Amniotic stem cell (primary cell): Measurements from ENCODE around the gene SYNM.
A peak's percentile ranks its signal among the peaks of the same experiment; 100 is the strongest.

Source experiments
- DNase-seq: peaks from one replicate; lab custom pipeline; 2025; lab: John Stamatoyannopoulos, UW

Gene SYNM

DNA sequence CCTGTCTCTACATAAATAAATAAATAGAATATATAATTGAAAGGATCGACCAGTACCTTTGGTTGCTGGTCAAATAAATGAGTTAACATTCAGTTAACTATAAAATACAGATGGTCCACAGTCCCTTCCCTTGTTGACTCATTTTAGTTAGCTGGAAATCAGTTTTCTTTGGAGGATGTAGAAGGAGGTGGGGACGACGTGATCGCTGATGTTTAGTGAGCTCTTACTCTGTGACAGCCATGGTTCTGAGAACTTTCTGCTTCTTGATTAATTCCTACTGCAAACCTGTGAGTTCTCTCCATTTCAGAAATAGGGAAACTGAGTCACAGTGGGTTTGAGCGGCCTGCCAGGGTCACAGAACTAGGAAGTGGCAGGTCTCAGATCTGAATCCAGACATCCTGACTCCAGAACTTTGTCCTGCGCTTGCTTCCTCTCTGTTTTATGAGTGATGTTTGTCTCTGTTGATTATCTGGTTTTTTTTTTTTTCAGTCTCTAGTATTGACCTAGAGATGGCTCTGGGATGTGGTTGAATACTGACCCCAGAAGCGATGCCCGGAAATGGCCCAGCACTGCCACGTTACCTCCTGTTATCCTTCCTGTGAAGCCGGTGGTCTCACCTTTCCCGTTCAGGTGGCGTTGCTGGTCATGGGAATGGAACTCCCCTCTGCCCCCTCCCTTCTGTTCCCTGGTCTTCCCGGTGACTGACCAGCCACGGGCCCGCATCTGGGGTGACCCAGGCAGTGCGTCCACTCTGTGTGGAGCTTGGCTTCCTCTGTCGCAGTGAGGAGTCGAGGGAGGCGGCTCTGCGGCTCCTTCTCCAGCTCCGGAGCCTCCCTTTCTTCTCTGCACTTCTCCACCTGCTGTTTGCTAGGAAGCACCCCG is 18.2 kb downstream of the SYNM start:
- DNase-seq: no peak

DNA sequence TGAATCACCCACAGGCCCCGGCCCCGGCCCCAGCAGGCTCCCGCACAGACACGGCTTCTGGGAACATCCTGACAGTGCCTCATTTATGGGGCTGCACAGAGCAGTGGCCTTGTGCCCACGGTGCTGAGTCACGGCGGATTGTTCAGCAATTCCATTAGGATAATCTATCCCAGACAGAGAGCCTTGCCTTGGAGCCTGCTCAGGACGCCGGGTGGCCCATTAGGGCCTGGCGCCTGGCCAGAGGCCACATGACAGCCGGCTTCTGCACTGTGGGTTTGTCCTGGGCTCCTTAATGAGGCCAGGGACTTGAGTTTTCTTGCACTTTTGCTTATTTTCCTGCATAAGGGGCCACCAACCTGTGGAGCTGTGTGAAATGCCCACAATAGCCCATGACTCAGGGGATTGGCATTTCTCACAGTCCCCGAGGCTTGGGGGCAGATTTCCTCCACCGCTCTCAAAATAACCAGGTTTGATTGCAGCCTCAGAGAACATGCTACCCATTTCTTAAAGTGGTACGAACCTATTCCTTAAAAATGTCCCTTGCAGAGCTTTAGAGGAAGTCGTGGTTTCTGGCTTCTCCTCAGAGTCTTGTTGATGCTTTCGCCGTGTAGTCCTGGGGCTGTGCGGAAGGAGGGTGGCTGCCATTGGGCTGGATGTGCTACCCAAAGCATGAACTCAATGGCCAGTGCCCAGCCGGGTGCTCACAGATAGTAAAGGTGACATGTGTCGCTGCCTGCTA is 19.0 kb downstream of the SYNM start:
- peak; percentile 74 for DNase-seq

DNA sequence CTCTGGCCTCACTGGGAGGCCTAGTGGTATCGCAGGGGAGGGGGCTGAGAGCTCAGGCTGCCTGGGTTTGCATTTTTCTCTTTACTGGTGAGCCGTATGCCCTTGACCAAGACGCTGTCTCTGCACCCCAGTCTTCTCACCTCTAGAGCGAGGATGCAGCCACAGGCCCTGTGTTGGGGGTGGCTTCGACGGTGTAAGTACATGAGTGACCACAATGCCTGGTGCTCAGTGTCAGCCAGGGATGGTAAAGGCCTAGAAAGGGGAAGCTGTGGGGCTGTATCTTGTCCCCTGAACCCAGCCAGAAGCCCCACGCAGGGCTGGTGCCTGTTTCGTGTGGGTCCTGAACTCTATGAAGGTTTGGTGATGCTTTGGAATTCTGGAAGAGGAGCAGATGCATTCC is 19.8 kb downstream of the SYNM start:
- no peak for DNase-seq

DNA sequence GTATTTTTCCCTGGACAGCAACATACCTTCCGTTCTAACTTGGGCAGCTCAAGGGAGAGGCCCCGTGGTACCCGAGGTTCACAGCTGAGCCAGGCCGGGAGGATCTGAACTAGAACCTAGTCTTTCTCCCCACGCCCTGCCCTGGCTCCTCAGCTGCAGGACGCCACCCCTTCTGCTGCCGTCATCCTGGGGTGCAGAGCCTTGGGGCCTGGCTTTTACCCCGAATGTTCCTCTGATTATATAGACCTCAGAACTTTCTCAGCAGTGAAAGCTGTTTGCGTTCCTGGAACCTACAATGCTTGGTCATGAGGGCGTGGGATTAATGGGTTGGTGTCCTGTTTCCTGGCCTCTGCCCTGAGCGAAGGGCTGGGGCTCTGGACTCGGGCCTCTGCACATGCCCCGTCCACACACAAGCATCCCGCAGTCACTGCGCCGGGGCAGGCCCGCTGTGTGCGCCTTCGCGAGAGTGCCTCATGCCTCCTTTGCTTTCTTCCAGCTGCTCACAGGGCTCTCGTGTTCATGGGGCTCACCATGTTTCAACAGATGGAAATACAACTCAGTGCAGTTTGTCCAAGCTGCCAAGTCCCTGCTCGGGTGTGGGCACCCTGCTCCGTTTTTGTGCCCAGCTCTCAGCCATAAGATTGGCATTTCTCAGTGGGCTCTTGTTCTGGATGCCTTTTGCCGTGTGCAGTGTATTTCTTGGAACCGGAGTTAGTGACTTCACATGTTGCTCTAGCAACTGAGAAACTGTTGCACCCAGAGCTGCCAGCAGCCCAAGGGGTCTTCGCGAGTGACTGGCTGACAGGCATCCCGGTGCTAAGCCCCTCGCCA is 20.4 kb downstream of the SYNM start:
- no peak for DNase-seq

DNA sequence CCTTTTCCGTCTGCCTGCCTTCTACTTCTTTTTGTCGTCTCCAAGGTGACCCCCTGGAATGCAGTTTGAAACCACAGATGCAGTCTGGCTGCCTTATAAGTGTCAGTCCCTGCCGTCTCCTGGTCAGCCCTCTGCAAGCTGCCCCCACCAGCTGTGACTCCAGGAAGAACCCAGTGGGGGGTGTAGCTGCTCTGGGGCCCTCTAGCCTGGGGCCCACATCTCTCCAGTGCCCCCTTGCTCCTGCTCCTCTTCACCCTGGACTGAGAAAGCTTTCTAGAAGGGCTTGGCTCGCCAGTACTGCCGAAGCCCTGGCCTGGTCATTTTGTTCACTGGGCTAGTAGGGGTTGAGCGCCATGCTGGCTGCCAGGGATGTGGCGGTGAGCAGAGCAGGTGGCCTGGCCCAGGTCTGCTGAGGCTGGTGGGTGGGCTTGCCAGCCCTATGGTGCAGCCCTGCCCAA is 21.3 kb downstream of the SYNM start:
- DNase-seq: no peak

DNA sequence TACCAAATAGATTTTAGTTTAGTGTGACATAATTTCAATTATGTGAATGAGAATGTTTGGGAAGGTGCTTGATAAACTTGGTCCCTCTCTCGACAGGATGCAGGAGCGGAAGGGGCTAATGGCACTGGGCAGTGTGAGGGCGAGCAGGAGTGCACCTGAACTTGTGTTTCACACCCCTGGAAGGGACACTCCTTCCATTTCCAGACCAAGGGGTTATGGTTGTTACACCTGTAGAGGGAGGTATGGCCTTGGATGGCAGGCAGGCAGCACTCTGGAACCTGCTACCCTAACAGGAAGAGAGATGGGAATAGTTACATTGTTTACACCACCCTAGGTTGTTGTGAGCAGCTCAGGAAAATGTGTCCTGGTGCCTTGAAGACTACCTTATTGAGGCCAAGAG is 22.1 kb downstream of the SYNM start:
- DNase-seq: no peak

DNA sequence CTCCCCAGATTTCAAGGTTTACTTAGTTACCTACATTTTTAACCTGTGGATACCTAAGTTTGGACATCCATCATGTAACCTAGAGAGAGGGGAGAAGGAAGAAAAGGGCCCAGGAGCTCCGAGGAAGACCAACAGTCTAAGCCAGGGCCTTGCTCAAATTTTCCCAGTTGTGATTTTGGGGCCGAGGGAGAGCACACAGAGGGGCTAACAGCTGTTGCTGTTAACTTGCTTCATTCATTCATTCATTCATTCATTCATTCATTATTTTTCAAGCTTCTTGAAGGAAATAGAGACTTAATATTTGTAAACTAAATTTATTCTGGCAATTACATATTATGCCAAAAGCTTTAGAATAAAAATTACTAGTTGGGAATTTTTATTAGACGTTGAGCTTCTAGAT is 22.9 kb downstream of the SYNM start:
- DNase-seq: no peak

DNA sequence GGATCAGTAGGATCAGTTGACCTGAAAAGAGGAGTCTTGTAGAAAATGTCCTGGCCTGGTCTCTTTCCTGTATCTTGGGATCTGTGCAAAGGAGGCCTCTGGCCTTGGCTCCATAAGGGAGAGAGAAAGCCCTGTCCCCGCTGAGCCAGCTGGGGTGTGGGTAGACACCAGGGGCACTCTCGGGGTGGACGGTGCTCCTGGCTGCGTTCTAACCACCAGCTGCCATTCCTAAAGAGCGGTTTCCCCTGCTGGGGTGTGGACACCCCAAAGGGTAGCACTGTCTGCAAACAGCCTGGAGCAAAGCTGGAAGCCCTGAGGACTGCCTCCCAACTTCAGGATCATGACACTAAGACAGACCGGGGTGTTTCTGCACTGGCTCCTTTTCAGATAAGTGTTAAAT is 23.5 kb downstream of the SYNM start:
- no peak for DNase-seq

DNA sequence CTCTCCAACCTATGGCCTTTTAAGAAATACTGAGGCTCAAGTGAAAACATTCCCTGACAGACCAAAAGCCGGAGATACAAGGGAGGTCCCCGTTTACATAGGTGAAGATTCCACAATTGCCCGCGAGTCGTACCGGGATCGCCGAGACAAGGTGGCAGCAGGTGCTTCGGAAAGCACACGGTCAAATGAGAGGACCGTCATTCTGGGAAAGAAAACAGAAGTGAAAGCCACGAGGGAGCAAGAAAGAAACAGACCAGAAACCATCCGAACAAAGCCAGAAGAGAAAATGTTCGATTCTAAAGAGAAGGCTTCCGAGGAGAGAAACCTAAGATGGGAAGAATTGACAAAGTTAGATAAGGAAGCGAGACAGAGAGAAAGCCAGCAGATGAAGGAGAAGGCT is 24.8 kb downstream of the SYNM start:
- no peak for DNase-seq

DNA sequence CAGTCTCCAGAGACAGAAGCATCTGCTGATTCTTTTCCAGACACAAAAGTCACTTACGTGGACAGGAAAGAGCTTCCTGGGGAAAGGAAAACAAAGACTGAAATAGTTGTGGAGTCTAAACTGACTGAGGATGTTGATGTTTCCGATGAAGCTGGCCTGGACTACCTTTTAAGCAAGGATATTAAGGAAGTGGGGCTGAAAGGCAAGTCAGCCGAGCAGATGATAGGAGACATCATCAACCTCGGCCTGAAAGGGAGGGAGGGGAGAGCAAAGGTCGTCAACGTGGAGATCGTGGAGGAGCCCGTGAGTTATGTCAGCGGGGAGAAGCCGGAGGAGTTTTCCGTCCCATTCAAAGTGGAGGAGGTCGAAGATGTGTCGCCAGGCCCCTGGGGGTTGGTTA is 25.4 kb downstream of the SYNM start:
- DNase-seq: no peak

DNA sequence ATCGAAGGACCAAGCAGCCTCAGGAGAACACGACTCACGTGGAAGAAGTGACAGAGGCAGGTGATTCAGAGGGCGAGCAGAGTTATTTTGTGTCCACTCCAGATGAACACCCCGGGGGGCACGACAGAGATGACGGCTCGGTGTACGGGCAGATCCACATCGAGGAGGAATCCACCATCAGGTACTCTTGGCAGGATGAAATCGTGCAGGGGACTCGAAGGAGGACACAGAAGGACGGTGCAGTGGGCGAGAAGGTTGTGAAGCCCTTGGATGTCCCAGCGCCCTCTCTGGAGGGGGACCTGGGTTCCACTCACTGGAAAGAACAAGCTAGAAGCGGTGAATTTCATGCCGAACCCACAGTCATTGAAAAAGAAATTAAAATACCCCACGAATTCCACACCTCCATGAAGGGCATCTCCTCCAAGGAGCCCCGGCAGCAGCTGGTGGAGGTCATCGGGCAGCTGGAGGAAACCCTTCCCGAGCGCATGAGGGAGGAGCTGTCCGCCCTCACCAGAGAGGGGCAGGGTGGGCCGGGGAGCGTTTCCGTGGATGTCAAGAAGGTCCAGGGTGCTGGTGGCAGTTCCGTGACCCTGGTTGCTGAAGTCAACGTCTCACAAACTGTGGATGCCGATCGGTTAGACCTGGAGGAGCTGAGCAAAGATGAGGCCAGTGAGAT is 26.0 kb downstream of the SYNM start:
- DNase-seq: no peak

DNA sequence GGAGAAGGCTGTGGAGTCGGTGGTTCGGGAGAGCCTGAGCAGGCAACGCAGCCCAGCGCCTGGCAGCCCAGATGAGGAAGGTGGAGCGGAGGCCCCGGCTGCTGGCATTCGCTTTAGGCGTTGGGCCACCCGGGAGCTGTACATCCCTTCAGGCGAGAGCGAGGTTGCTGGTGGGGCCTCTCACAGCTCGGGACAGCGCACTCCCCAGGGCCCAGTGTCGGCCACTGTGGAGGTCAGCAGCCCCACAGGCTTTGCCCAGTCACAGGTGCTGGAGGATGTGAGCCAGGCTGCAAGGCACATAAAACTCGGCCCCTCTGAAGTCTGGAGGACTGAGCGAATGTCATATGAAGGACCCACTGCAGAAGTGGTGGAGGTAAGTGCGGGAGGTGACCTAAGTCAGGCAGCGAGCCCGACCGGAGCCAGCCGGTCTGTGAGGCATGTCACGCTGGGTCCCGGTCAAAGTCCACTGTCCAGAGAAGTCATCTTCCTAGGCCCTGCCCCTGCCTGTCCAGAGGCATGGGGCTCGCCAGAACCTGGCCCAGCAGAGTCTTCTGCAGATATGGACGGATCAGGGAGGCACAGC is 26.7 kb downstream of the SYNM start:
- DNase-seq: no peak

DNA sequence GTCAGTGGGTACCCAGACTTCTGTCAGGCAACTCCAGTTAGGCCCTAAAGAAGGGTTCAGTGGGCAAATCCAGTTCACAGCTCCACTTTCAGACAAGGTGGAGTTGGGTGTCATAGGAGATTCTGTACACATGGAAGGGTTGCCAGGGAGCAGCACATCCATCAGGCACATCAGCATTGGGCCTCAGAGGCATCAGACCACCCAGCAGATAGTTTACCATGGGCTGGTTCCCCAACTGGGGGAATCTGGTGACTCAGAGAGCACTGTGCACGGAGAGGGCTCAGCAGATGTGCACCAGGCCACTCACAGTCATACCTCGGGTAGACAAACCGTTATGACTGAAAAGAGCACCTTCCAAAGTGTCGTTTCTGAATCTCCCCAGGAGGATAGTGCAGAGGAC is 27.2 kb downstream of the SYNM start:
- no peak for DNase-seq

DNA sequence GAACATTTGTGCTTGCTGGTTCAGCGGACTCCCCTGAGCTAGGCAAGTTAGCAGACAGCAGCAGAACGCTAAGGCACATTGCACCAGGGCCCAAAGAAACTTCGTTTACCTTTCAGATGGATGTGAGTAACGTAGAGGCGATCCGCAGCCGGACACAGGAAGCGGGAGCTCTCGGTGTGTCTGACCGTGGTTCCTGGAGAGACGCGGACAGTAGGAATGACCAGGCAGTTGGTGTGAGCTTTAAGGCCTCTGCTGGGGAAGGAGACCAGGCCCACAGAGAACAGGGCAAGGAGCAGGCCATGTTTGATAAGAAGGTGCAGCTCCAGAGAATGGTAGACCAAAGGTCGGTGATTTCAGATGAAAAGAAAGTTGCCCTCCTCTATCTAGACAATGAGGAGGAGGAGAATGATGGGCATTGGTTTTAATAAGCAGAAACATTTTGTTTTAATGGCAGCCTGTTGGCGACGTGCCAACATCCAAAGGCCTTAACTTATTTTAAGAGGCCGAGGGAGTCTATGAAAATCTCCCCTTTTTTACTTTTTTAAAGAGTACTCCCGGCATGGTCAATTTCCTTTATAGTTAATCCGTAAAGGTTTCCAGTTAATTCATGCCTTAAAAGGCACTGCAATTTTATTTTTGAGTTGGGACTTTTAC is 27.9 kb downstream of the SYNM start:
- DNase-seq: no peak

DNA sequence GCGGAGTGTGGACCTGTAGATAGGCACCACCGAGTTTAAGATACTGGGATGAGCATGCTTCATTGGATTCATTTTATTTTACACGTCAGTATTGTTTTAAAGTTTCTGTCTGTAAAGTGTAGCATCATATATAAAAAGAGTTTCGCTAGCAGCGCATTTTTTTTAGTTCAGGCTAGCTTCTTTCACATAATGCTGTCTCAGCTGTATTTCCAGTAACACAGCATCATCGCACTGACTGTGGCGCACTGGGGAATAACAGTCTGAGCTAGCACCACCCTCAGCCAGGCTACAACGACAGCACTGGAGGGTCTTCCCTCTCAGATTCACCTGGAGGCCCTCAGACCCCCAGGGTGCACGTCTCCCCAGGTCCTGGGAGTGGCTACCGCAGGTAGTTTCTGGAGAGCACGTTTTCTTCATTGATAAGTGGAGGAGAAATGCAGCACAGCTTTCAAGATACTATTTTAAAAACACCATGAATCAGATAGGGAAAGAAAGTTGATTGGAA is 29.5 kb downstream of the SYNM start:
- no peak for DNase-seq

DNA sequence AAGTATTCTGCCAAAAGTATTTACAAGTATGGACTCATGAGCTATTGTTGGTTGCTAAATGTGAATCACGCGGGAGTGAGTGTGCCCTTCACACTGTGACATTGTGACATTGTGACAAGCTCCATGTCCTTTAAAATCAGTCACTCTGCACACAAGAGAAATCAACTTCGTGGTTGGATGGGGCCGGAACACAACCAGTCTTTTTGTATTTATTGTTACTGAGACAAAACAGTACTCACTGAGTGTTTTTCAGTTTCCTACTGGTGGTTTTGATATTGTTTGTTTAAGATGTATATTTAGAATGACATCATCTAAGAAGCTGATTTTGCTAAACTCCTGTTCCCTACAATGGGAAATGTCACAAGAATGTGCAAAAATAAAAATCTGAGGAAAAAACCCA is 30.3 kb downstream of the SYNM start:
- no peak for DNase-seq

DNA sequence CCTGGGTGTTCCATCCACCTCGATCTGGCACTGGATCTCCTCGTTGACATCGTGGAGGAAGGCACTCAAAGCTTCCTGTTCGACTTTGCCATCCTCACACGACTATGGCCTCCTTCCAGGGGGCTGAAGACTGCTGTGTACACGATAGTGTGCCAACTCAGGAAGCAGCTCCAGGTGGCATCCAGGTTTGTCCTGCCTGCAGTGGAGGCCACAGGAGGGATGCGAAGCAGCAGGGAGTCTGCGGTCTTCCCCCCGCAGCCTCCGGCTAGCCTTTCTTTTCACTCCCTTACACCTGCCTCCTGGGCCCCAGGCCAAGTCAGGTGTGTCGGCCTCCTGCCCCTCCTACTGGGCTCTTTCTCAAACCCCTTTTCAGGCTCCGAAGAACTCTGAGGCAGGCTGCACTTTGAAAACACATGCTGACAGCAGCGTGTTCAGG is 32.2 kb downstream of the SYNM start:
- no peak for DNase-seq

DNA sequence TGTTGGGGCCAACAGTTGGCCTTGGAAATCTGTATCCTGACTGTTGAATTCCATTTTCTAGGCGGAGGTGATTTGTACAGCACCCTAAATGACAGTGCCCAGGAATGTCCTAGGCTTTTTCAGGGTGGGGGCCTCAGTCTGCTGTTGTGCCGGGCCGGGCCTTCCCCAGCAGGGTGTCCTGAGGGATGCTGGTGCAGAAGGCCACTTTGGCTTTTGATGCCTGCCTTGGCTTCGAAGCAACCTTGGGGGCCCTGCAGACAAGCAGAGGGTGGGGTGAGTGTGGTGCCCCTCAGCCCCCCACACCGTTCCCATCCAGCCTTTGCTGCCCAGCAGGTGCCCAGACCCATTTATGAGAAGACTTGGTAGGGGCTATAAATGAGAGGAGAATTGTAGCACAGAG is 33.0 kb downstream of the SYNM start:
- DNase-seq: no peak

DNA sequence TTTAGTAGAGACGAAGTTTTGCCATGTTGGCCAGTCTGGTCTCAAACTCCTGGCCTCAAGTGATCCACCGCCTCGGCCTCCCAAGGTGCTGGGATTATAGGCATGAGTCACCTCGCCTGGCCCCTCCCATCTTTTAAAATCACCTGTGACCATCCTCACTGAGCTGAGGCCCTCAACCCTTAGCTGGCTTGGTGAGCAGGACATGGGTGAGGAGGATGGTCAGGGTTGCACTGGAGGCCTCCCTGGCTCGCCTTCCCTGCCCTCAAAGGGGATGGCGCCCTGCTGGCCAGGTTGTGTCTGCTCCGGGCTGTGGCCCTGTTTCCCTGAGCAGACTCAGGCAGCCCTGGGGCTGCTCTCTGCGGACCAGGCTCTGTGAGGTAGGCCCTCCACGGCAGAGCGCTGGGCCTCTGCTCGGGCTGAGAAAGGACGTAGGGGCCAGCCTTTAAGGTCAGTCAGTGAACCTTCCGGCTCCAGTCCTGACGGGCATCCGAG is 33.7 kb downstream of the SYNM start:
- DNase-seq: no peak

DNA sequence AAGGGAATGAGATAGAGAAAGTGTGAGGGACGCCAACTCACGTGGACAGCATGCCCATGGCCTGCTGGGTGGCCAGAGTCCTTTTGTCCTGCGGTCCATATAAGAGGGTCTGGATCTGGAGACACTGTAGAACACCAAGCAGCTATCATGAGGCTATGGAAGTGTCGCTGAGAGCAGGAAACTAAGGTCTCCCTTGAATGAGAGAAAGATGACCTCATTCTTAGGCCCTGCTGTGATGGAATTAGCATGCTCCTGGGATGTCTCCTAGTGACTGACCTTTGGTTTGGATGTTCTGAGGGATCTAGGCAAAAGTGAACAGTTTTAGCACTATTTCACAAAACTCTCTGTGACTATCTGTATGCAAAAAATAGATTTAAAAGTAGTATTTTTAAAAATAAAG is 34.4 kb downstream of the SYNM start:
- no peak for DNase-seq

DNA sequence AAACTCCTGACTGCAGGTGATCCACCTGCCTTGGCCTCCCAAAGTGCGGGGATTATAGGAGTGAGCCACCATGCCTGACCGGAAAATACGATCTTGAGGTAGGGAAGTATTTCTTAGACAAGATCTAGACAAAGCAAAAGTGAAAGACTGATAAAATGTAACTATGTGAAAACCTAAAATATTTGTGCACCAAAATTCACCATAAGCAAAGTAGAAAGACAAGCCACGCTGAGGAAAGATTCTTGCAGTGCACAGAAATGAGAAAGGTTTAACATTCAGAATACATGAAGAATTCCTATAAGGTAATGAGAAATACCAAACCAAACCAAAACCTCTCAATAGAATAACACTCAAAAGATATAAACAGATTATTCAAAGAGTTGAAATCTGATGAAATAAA is 35.7 kb downstream of the SYNM start:
- DNase-seq: no peak
